Measurements from ENCODE around the gene POR. TPM values are rescaled to one million over a fixed set of nuclear protein-coding genes. Genes with fewer than 3 reads are reported as not detected.

Gene POR
- total and polyA plus RNA-seq, 2 of the 8 experiments (the other 6 are each of a cell fraction or from before 2014, with no cell fraction given), result 98.7 to 144 TPM

DNA sequence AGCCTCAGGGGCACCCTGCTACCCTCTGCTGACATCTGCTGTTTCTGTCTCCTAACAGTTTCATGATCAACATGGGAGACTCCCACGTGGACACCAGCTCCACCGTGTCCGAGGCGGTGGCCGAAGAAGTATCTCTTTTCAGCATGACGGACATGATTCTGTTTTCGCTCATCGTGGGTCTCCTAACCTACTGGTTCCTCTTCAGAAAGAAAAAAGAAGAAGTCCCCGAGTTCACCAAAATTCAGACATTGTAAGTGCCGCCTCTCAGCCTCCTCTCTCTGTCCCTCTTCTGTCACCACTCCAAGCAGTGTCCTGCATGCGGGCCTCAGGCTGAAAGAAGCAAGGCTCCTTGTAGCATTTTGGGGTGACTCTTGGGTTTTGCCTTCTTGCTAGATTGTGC lies 39.0 kb downstream of the POR start (continued):
- no peak for TF ChIP-seq GABPA (IDR thresholded peaks at IDR 0.05; ENCODE audit: borderline replicate concordance, insufficient read depth, low read length)
